ENCODE results near the gene EIF5A.
A peak's percentile ranks its signal among the peaks of the same experiment; 100 is the strongest.

GRCh38 chr17:7329374-7329996 lies 22.1 kb downstream of the EIF5A start:
- TF ChIP-seq CTCF (IDR thresholded peaks at IDR 0.05) (no peak), POLR2A (IDR thresholded peaks at IDR 0.05) (peak; percentile 75), POLR2AphosphoS5 (IDR thresholded peaks at IDR 0.05) (peak; percentile 82 to 94 (median 92))

Measured in breast epithelium (tissue), 3 donors.